ENCODE results near the gene AGPAT3. TPM values are rescaled to one million over a fixed set of nuclear protein-coding genes. Genes with fewer than 3 reads are reported as not detected.

The AGPAT3 gene
- polyA plus RNA-seq, 1 donor = 37.6 TPM

GRCh38 chr21:43939443-43940328 lies 74.7 kb downstream of the AGPAT3 start:
- DNase-seq = no peak

DNA sequence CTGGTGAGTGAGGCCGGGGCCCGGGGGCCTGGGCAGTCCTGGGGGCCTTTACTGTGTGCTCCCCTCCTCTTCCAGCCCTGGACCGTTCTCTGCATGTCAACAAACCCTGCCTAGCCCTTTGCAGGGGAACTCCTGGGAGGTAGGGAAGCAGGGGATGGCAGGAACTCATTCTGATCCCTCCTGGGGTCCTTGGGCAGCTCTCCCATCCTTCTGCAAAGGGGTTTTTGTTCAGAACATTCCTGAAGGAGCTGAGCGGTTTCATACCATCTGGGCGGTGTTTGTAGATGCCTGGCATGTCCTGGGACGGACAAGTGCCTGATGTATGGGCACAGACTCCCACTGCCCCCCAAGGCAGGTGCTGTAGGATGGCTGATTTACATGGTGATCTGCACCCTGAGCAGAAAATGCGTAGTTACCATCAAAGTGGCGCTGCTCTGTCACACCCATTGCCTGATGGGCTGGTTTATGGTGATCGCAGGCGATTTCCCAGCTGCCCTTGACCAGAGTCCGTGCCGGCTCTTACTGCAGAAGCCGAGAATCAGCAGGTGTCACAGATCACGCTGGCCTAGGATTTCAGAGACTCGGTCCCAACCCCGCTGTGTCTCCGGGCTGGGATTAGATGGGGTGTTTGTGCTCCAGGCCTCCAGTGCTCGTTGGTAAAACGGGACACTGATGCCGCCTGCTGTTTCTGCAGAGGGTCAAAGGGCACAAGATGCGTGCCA lies 75.5 kb downstream of the AGPAT3 start:
- DNase-seq = no peak

GRCh38 chr21:43942201-43942600 lies 77.2 kb downstream of the AGPAT3 start:
- no peak for DNase-seq

GRCh38 chr21:43942621-43943020 lies 77.6 kb downstream of the AGPAT3 start:
- DNase-seq = no peak

DNA sequence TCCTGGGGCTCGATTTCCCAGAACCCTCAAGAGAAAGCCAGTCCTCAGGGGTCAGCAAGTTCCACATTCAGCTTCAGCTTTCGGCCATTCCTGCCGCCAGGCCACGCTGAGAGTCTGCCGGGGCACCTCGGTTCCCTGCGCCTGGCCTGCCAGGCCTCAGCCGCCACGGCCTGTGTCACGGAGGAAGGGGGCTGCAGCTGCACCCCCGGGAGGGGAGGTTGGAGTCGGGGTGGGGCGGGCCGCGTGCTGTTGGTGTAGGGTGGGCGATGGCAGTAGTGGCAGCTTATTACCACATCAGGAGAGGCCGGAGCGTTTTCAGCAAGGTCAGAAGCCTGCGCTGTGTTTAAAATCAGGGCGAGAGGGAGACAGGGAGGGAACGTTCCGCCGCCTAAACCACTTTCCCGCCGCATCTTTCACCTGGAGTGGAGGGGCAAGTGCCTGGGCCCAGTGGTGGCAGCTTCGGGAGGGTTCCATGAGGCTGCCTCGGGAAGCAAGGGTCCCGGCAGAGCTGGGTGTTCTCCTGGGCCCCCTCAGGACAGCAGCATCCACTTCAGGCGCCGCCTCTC lies 78.6 kb downstream of the AGPAT3 start:
- DNase-seq = no peak

DNA sequence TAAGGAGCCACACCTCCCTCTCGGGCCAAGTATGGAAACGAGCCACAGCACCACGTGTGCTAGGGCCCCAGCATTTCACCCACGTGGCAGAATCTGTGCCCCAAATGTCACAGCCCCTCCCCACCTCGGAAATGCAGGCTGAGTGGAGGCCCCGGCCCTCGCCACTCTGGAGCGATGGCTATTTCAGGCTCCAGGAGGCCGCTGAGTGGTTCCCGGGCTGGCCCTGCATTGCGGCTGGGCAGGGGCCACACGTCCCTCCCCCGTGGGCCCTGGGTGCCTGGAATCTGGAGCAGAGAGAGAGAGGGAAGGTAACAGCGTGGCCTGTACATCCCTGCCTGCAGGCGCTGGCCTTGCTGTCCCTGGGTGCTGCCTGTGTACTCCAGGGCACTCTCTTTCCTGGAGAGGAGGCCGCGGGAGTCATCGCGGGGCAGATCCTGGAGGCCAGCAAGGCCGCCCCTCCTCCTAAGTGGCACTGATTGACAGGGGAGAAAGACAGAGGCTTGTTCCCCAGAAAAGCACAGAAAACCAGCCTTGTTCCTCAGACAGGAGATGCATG lies 79.1 kb downstream of the AGPAT3 start:
- DNase-seq = no peak

GRCh38 chr21:43944757-43945156 lies 79.7 kb downstream of the AGPAT3 start:
- no peak for DNase-seq

- no peak for DNase-seq
These were observed 83.9 kb downstream of the AGPAT3 start for GRCh38 chr21:43948740-43949498.

DNA sequence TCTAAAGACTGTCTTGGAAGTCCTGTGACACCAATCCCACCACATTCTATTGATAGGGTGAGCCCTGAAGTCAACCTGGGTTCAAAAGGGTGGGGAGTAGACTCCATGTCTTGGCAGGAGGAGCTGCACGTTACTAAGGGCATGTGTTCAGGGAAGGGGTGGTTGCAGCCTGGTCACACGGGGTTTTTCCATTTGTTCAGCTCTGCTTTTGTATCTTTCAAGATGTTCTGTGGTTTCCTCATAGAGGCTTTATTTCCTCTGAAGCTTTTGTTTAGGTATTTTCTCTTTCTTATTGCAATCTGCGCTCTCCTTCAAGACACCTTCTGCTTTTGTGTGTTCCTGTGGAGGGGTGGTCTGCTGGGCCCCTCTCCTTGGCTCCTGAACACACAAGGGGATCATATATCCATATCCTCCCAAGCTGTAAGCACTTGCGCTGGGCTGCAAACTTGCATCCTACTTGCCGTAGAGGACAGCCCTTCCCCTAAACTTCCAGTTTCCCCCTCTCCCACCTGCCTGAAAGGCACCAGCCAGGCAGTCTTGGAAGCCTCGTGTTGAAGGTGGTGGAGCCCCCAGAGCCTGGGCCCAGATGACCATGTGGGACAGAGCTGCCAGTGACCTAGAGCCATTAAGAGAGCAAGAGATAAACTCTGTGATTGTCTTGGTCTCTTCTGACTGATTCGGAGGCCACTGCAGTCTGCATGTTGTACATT lies 84.6 kb downstream of the AGPAT3 start:
- DNase-seq = no peak

- DNase-seq = no peak
These were observed 85.5 kb downstream of the AGPAT3 start for GRCh38 chr21:43950481-43950880.

- no peak for DNase-seq
These were observed 85.9 kb downstream of the AGPAT3 start for GRCh38 chr21:43950936-43951335.

GRCh38 chr21:43951911-43952703 lies 87.1 kb downstream of the AGPAT3 start:
- no peak for DNase-seq

- no peak for DNase-seq
These were observed 88.0 kb downstream of the AGPAT3 start for GRCh38 chr21:43953021-43953420.

DNA sequence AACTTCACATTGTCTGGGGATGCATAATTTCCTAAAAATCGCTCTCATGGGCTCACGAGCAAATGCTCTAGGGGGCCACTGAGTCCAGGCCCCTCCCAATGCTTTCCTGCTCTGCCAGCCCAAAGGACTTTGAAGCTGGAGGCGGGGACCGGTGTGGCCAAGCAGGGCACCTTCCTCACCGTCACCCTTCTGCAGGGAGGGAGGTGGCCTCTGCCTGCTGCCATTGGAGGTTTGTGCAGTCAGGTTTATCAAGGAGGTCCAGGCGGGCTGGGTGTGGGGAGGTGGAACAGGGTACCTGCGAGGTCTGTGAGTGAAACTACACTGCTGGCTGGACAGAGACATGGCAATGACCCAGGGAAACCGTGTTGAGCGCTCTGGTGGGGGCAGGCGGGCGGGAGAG lies 89.0 kb downstream of the AGPAT3 start:
- DNase-seq = no peak

DNA sequence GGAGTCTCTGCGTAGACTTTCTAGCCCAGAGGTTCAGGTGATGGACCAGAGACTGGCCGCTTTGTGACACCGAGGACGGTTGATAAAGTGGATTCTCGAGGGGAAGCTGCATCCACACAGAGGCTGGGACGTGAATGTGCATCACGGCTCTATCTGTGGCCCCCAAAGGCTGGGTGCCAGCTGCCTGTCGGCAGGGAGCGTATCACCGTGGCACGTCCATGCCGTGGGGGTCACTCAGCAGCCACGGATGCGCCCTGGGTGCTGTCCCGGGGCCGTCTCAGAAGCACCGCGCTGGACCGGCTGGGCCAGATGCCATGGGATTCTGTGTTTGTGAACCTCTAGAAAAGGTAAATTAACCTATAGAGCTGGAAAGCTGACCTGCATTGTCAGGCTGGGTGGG lies 89.9 kb downstream of the AGPAT3 start:
- DNase-seq = no peak

- DNase-seq = no peak
These were observed 91.1 kb downstream of the AGPAT3 start for GRCh38 chr21:43956019-43956669.

DNA sequence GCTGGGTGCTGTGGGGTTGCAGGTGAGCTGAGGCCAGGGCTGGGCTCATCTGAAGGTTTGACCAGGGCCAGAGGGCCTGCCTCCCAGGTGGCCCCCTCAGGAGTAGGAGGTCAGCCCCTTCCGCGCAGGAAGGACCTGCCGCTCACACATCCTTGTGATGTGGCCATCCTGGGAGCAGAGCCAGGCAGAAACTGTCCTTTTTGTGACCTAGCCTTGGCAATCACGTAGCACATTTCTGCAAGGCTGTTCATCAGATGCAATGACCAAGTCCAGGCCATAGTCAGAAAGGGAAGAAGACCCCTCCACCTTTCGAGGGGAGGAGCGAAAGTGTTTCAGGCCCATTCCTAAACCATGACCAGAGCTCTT lies 91.6 kb downstream of the AGPAT3 start:
- no peak for DNase-seq

GRCh38 chr21:43957128-43957571 lies 92.1 kb downstream of the AGPAT3 start:
- no peak for DNase-seq

- no peak for DNase-seq
These were observed 92.8 kb downstream of the AGPAT3 start for GRCh38 chr21:43957611-43958362.

Measured in hindlimb muscle (tissue), 1 donor.